ENCODE data around the gene TRANK1.

The TRANK1 gene

DNA sequence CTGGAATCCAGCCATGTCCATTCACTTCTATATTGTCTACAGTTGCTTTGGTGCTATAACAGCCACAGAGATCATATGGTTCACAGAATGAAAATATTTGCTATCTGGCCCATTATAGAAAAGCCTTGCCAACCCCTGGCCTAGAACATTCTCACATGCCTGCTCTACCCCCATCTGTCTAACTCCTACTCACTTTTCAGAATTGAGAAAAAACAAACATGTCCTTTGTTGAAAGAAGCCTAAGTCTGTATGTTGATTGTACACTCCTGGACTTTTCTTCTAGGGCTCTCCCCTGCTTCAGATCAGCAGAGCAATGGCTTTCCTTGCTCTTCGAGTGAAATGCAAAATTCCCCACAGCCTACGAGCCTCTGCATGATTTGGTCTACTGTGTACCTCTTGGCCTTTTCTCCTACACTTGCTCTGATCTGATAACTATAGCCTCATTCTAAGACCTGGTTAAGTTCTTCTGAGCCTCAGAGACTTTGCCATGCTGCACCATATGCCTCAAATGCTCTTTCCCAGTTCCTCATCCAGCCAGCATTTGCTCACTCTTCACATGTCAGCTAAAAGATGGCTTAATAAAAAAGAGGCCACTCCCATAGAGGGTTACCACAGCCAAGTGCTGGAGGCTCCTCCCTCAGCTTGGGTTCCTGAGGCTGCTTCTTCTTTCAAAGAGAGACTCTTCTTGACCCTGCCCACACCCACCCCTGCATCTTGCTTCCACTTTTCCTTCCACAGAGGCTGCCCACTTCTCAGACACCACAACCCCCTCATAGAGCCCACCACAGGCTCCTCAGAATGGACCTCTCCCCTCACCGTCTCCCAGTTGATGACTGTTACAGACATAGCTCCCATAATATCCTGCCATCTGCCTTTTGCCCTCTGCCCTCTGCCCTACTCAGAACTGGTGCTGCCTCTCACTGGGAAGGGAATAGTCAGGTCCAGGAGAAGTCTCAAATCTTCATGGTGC lies 157.6 kb downstream of the TRANK1 start:
- DNase-seq, result peak in 1 of 2 experiments; percentile 47

GRCh38 chr3:36784138-36784635 lies 160.7 kb downstream of the TRANK1 start:
- no peak for DNase-seq

DNA sequence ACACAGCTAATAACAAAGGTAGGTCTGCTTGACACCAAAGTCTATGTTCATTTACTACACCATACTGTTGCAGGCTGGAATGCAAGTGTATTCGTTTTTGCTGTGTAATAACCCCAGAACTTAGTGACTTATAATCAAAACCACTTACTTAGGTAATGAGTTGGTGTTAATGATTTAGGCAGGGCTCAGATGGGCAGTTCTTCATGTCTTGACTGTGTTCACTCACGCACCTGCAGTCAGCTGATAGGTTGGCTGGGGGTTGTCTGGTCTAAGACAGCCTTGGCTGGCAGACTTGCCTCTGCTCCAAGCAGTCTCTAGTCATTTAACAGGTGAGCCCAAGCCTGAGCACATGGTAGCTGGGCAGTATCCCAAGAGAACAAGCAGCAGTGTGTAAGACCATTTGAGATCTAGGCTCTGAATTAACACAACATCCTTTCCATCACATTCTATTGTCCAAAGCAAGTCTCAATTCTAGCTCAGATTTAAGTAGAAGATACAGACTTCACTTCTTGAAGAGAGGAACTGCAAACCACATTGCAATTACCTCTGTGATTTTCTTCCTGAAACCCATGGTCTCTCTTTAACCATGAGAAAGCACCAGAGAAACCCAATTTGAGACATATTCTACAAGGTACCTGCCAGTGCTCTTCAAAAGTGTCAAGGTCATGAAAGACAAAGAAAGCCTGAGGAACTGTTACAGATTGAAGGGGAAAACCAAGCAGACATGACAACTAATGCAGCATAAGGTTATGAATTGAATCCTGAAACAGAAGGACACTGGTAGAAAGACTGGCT lies 167.2 kb downstream of the TRANK1 start:
- no peak for DNase-seq

All from NCI-H446 (cell line).